ENCODE data around the gene RPS3.

- TF ChIP-seq BHLHE40 (IDR thresholded peaks at IDR 0.05; ENCODE audit: borderline replicate concordance) (no peak), SP1 (IDR thresholded peaks at IDR 0.05) (no peak), FOXA1 (IDR thresholded peaks at IDR 0.05) (no peak), ZNF384 (IDR thresholded peaks at IDR 0.05) (no peak), SUZ12 (IDR thresholded peaks at IDR 0.05) (no peak), ELF4 (IDR thresholded peaks at IDR 0.05) (no peak), L3MBTL2 (conservative IDR thresholded peaks at IDR 0.05) (no peak), FOXM1 (IDR thresholded peaks at IDR 0.05; ENCODE audit: borderline replicate concordance) (no peak), PKNOX1 (IDR thresholded peaks at IDR 0.05) (no peak)
These were observed 40.3 kb downstream of the RPS3 start for GRCh38 chr11:75439495-75440120.

Measured in HEK293T (cell line).